Embryonic facial prominence (tissue), 1 donor: ENCODE data around the gene CDKN2D.

Experiments used
- DNase-seq: peaks from one replicate; pipeline ENCODE4 v3.0.0-alpha.2; 2016; ENCODE audit errors: extremely low spot score

CDKN2D gene

DNA sequence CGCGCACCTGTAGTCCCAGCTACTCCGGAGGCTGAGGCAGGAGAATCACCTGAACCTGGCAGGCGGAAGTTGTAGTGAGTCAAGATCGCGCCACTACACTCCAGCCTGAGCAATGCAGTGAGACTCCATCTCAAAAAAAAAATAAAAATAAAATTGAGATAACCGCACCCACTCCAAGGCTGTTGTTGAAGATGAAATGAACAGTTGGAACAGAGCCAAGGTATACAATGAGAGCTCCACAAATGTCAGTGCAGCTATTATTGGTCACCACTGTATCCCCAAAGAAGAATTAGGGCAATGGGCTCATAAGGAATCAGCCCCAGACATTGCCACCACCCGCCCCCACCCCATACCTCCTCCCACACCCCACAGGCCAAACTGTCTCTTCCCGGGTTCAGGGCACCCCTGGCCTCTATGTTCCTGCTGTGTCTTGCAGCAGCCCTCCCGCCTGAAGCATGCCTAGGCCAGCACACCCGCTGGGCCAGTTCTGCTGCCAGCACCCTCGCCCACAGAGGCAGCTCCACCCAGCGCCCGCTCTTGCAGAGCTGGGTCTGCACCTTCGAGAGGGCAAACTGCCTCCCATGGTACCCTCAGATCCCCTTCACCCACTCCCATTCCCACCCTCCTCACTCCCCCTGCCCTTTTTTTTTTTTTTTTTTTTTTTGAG lies 48.0 kb downstream of the CDKN2D start:
- DNase-seq = no peak

DNA sequence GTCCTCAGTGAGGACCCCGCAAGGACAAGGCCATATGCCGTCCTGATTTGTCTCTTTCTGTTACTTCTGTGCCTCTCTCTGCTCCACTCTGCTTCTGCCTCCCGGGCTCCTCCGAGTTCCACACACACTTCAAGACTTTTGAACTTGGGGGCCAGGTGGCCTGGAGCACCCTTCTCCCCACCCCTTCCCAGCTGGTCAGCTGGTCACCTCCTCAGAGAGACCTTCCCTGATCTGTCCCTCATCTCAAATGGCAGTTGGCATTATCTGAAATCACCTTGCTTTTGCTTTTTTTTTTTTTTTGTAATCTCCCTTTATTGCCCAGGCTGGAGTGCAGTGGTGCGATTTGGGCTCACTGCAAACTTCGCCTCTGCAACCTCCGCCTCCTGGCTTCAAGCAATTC lies 49.4 kb downstream of the CDKN2D start:
- no peak for DNase-seq

- no peak for DNase-seq
Measured at GRCh38 chr19:10518444-10519361, 50.1 kb downstream of the CDKN2D start.

- no peak for DNase-seq
Measured at GRCh38 chr19:10517760-10518443, 50.9 kb downstream of the CDKN2D start.

- no peak for DNase-seq
Measured at GRCh38 chr19:10517361-10517759, 51.4 kb downstream of the CDKN2D start, which contains the start of gene S1PR5. TSS of gene S1PR5 (minus strand) at chr19:10517447. CDS start at chr19:10515011, 2,436 bp downstream.

DNA sequence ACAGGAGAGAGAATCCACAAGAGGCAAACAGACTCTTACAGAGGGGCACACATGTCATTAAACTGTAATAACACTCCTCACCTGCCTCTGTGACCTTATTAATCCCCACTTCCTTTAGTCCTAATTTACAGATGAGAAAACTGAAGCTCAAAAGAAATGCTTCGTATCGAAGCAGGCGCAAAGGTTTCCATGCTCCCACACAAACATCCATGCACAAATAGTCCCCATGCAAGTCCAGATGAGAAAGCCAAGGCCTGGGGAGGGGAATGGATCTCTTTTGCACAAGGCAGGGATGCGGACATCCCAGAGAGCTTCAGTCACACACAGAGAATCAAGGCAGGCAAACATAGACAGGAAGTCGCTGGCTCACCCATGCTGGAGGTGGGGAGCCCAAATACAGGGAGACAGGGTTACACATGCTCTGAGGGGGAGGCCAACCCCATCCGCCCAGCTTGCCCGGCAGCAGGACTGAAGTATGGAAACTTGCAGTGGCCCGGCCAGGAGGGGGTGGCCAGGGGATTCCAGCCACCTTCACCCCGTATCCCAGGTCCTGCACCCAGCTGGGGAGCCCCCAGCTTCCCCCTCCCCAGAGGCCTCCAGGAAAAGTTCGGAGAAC lies 52.0 kb downstream of the CDKN2D start:
- no peak for DNase-seq
